RWPE2 (cell line): Measurements from ENCODE around the gene KLF13.

ENCODE experiments used
- ATAC-seq: fragments of 200-7000 bp; cut with Tn5 transposase; 3 replicates; pipeline ENCODE4 v1.9.1; 2021; ENCODE audit warnings: low read depth
- DNase-seq: peaks from one replicate; pipeline ENCODE4 v3.0.0-alpha.2; 2020; ENCODE audit warnings: low spot score
- H3K27ac ChIP-seq: fragments of 450-650 bp; 2 replicates; pipeline ENCODE4 v1.5.1; 2017; ENCODE audit warnings: mild to moderate bottlenecking; ENCODE audit not compliant: poor library complexity, severe bottlenecking
- H3K27me3 ChIP-seq: fragments of 250-450 bp; sonication (Bioruptor Pico); 2 replicates; pipeline ENCODE4 v1.5.1; 2021; ENCODE audit warnings: mild to moderate bottlenecking, moderate library complexity; ENCODE audit not compliant: insufficient read depth, poor library complexity, severe bottlenecking
- H3K36me3 ChIP-seq: fragments of 250-450 bp; sonication (Bioruptor Pico); 2 replicates; pipeline ENCODE4 v1.5.1; 2020; ENCODE audit warnings: low read depth, mild to moderate bottlenecking, moderate library complexity
- H3K4me1 ChIP-seq: fragments of 250-450 bp; sonication (Bioruptor Pico); 2 replicates; pipeline ENCODE4 v1.5.1; 2021; ENCODE audit warnings: mild to moderate bottlenecking, moderate library complexity; ENCODE audit not compliant: insufficient read depth, poor library complexity, severe bottlenecking
- H3K4me3 ChIP-seq: fragments of 250-450 bp; sonication (Bioruptor Pico); 2 replicates; pipeline ENCODE4 v1.5.1; 2021; ENCODE audit warnings: mild to moderate bottlenecking, moderate library complexity; ENCODE audit not compliant: severe bottlenecking
- H3K9me3 ChIP-seq: fragments of 250-450 bp; sonication (Bioruptor Pico); 2 replicates; pipeline ENCODE4 v1.5.1; 2021; ENCODE audit warnings: mild to moderate bottlenecking, moderate library complexity; ENCODE audit not compliant: severe bottlenecking
- CTCF ChIP-seq: fragments of 450-650 bp; IDR thresholded peaks from one replicate; pipeline ENCODE4 v1.5.1; 2017; ENCODE audit warnings: mild to moderate bottlenecking, moderate library complexity; ENCODE audit not compliant: poor library complexity, severe bottlenecking

The KLF13 gene

DNA sequence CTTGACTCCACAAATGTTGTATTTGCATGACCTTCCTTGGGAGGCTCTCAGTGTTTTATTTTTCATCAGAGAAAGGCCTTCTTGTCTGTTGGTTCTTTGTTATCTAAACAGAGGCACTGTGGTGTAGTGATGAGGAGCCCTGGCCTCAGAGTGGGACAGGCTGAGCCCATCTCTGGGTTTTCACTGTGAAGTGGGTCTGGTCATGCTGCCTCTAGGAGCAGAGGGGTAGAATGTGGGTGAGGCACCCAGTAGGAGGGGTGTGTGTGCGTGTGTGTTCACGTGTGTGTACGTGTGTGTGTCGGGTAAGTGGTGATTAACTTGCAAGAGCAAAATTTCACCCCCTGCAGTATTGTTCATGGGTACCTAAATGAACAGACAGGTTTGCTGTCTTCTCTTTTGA is 14.4 kb downstream of the KLF13 start:
- no peak overlapping the region for H3K27ac ChIP-seq
- DNase-seq (no peak), ATAC-seq (no peak)
- H3K27me3 ChIP-seq: no peaks in the 10 kb centered on the region
- H3K4me1 ChIP-seq: peaks cover 26% of the 10 kb centered on the region
- H3K36me3 ChIP-seq: peaks cover 5% of the 10 kb centered on the region; the same call in 1 of the 2 replicates
- H3K4me3 ChIP-seq: no peak overlapping the region
- H3K9me3 ChIP-seq: no peaks in the 10 kb centered on the region
- TF ChIP-seq CTCF: no peak

DNA sequence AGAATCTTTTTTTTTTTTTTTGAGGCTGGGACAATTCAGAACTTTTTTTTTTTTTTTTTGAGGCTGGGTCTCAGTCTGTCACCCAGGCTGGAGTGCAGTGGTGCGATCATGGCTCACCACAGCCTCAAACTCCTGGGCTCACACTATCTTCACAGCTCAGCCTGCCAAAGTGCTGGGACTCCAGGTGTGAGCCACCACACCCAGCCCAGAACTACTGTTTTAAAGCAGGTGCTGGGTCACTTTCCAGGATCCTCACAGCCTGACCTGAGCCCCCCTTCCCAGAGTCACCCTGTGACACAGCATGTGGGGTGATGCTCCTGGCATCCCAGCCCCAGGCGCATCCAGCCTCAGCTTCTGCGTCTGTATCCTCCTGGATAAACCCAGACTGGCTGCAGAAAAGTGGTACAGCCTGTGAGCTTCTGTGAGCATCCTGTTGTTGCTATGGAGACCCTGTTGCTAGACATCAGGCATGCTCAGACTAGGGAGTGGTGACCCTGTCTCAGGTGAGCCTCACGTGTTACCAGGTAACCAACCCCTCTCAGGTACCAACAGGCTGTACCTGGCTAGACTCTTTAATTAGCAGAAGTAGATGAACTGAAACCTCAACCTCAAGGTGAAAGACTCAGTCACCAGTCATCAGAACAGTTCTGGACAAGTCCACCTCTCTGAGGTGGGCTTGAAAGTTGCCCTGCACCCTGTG is 15.0 kb downstream of the KLF13 start:
- TF ChIP-seq CTCF: no peak
- no peak overlapping the region for H3K4me3 ChIP-seq
- ATAC-seq: no peak
- H3K36me3 ChIP-seq: peaks cover under 1% of the 10 kb centered on the region; the same call in 1 of the 2 replicates
- no peaks in the 10 kb centered on the region for H3K9me3 ChIP-seq
- H3K27me3 ChIP-seq: no peaks in the 10 kb centered on the region
- DNase-seq: no peak
- H3K4me1 ChIP-seq: peaks cover 26% of the 10 kb centered on the region
- no peak overlapping the region for H3K27ac ChIP-seq

DNA sequence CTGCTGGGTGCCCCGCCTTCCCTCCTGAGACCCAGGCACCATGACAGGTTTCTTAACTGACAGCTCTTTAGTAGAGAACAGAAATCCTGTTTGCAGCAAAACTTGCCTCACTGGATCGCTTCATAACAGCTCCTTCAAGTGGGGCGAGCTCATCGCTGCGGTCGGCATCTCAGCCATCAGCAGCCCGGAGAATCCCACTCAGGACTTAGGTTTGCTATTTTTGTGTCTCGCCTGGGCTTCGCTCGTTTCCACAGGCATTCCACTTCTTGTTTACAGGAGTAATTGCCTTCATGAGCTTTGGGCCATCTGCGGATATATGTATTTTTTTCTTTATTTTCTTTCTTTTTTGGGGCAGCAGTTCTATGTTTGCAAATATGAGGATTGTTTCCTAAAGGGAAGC is 15.7 kb downstream of the KLF13 start:
- Histone ChIP-seq H3K27ac (no peak overlapping the region), H3K9me3 (no peaks in the 10 kb centered on the region), H3K4me3 (no peak overlapping the region), H3K4me1 (peaks cover 23% of the 10 kb centered on the region), H3K36me3 (no peaks in the 10 kb centered on the region; the same call in 1 of the 2 replicates), H3K27me3 (no peaks in the 10 kb centered on the region)
- ATAC-seq (no peak), DNase-seq (no peak)
- TF ChIP-seq CTCF: no peak

DNA sequence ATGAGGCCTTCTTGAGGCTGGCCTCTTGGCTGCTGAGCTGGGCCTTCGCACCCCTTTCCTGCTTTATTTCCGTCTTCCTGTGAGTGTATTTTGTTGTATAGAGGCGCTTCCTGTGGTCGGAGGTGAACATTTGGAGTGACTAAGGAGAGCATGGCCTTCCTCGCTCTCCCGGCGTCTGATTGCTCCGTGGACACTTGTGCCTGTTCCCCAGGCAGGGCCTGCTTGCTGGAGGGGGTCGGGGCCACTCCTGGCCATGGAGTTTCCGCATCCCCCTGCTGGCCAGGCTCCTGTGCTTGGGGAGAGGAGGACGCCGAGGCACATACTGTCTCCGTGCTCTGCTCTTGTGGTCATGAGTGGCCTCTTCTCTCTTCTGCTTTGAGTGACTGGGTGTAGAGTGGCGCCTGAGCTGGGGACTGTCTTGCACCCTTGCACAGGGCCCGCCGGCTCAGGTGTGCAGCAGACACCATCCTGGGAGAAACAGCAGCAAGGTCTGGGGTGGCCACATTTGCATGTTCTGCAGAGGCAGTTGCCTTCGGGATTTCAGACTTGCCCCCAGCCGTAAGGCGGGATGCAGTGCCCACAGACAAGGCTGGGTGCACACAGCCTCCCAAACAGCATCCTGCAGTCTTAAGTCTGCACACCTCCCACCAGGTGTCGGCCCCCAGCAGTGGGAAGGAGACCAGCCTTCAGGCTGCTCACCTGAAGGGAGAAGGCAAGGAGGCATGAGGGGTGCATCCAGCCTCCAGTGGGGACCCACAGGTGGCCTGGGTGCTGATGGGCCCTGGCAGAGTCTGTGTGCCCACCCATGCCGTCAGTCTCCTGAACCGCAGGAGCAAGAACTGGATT is 16.4 kb downstream of the KLF13 start:
- H3K36me3 ChIP-seq: no peaks in the 10 kb centered on the region; the same call in 1 of the 2 replicates
- H3K4me3 ChIP-seq: no peak overlapping the region
- no peak for TF ChIP-seq CTCF
- DNase-seq (no peak), ATAC-seq (no peak)
- peaks cover 21% of the 10 kb centered on the region for H3K4me1 ChIP-seq
- no peaks in the 10 kb centered on the region for H3K9me3 ChIP-seq
- H3K27ac ChIP-seq: no peak overlapping the region
- no peaks in the 10 kb centered on the region for H3K27me3 ChIP-seq
